ENCODE results near the gene MYF5.

- TF ChIP-seq, protein P1, sequence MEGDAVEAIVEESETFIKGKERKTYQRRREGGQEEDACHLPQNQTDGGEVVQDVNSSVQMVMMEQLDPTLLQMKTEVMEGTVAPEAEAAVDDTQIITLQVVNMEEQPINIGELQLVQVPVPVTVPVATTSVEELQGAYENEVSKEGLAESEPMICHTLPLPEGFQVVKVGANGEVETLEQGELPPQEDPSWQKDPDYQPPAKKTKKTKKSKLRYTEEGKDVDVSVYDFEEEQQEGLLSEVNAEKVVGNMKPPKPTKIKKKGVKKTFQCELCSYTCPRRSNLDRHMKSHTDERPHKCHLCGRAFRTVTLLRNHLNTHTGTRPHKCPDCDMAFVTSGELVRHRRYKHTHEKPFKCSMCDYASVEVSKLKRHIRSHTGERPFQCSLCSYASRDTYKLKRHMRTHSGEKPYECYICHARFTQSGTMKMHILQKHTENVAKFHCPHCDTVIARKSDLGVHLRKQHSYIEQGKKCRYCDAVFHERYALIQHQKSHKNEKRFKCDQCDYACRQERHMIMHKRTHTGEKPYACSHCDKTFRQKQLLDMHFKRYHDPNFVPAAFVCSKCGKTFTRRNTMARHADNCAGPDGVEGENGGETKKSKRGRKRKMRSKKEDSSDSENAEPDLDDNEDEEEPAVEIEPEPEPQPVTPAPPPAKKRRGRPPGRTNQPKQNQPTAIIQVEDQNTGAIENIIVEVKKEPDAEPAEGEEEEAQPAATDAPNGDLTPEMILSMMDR (IDR thresholded peaks at IDR 0.05) = no peak
- TF ChIP-seq POLR2A (IDR thresholded peaks at IDR 0.05) = no peak
Measured at GRCh38 chr12:80754274-80754673, 37.6 kb downstream of the MYF5 start.
